ENCODE data around the gene PLCXD1. TPM values are rescaled to one million over a fixed set of nuclear protein-coding genes. Genes with fewer than 3 reads are reported as not detected.
"Not testable (repeated sequence)": the region's sequence is repeated elsewhere in the genome, so short reads cannot be mapped to it uniquely, and the experiment has no call there.

The PLCXD1 gene
- total RNA-seq, 1 donor from 2014 or later: 10.6 TPM

DNA sequence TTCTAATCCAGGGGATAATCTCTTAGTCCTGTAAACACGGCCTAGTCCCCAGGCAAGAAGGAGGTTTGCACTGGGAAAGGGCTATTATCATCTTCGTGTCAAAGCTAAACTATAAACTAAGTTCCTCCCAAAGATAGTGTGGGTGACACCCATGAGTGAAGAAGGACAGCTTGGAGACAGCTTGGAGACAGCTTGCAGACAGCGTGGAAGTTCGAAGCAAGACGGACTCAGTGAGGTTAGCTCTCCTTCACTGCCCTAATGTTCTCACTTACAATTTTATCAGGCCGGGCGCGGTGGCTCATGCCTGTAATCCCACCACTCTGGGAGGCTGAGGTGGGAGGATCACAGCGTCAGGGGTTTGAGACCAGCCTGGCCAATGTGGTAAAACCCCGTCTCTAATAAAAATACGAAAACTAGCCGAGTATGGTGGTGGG is 19.2 kb upstream of the PLCXD1 start:
- no peak for DNase-seq (ENCODE audit: extremely low read depth, low read depth, low spot score)

DNA sequence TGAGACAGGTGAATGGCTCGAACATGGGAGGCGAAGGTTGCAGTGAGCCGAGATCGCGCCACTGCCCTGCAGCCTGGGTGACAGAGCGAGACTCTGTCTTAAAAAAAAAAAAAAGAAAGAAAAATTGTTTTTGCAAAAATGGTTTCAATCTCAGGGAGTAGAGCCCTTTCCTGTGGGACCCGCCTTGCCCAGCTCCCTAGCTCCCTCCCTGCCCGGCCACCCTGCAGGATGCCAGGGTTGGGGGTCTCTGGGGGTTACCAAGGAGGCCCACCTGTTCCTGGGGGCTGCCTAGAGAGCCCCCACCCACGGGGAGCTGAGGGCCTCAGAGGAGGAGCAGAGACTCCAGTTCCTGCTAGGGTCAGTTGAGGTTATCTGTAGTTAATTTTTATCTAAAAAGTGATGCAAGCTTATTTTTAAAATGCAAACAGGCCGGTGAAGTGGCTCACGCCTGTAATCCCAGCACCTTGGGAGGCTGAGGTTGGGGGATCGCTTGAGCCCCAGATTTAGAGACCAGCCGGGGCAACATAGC is 18.7 kb upstream of the PLCXD1 start:
- DNase-seq (ENCODE audit: extremely low read depth, low read depth, low spot score): no peak

DNA sequence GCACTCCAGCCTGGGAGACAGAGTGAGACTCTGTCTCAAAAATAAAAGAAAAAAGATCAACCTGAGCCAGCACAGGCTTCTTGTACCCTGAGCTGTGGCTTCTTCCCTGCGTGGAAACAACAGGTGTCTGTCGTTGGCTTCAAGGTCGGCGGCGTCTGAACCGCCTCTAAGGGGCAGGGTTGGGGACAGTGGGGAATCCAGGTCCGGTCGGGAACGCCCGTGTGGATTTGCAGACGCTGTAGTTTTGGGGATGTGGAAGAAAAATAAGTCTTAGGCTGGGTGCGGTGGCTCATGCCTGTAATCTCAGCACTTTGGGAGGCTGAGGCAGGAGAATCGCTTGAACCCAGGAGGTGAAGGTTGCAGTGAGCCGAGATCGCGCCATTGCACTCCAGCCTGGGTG is 17.2 kb upstream of the PLCXD1 start:
- DNase-seq (ENCODE audit: extremely low read depth, low read depth, low spot score): not testable (repeated sequence)

DNA sequence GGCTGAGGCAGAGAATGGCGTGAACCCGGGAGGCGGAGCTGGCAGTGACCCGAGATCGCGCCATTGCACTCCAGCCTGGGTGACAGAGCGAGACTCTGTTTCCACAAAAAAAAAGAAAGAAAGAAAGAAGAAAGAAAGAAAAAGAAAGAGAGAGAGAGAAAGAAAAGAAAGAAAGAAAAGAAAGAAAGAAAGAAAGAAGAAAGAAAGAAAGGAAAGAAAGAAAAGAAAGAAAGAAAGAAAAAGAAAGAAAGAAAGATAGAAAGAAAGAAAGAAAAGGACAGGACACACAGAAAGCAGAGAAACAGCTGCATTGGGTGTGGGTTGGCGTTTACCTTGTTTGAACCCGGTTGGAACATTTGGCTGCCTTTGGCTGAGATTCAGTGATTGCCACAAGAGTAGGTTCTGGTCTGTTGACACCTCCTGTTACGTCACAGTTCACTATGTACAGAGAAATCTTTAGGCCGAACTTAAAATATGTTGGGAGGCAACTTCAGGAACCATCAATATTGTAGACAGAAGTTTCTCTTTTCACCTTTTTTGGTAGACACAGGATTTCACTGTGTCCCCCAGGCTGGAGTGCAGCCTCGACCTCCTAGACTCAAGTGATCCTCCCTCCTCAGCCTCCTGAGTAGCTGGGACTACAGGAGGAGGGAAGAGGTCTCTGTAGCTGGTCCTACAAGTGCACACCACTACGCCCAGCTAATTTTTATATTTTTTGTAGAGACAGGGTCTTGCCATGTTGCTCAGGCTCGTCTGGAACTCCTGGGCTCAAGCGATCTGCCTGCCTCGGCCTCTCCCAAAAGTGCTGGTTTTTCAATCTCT is 16.3 kb upstream of the PLCXD1 start:
- no peak for DNase-seq (ENCODE audit: extremely low read depth, low read depth, low spot score)

DNA sequence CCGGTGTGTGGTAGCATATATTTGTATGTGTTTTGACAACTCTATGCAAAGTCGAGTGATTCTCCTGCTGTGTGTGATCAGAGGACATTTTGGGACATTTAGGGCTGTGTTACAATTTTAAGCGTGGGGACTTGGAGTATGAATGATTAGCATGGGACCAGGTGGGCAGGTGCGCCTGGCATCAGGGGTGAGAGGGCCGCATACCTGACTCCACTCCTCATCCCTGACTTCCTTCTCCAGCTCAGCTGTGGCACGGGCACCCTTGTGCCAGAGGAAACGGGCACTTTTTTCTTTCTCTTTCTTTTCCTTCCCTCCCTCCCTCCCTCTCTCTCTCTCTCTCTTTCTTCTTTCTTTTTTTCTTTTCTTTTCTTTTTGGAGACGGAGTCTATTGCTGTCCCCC is 15.7 kb upstream of the PLCXD1 start:
- DNase-seq (ENCODE audit: extremely low read depth, low read depth, low spot score): no peak

DNA sequence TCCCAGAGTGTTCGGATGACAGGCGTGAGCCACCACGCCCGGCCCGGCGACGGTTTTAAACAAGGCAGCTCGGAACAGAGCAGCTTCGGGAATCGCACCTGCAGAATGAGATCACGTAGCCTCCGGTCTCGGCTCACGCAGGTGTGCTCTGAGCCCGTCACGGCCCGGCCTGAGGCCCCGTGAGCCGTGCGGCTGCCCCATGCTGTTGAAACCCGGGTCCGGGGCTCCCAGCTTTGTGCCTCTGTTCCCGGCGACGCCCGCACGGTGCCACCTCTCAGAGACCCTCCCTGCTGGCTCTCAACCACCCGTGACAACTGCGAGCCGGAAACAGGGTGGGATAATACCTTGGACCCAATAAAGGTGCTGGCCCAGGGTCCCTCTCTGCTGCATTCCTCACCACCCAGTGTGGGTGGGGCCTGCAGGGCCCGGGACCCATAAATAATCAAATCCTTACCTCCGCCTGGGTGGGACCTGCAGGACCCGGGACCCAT is 13.4 kb upstream of the PLCXD1 start:
- DNase-seq (ENCODE audit: extremely low read depth, low read depth, low spot score): no peak

DNA sequence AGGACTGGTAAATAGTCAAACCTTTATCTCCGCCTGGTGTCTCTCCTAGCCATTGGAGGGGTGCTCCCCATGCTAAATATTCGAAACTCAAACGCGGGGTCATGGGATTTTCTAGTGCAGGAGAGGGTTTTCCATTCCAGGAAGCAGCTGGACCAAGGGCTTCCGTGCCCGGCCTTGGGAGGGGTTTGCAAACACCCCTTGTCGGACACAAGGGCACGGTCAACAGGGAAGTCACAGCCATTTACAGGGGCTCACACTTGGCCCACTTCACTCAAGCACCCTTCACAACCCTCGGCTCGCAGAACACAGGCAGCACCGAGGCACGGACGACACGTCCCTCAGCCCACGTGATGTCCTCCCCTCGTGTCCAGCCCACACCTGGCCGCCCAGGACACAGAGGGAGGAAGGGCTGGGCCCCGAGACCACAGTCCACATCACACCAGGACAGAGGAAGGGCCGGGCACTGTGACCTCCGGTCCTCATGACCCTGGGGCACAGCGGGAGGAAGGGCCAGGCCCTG is 10.3 kb upstream of the PLCXD1 start:
- no peak for DNase-seq (ENCODE audit: extremely low read depth, low read depth, low spot score)

DNA sequence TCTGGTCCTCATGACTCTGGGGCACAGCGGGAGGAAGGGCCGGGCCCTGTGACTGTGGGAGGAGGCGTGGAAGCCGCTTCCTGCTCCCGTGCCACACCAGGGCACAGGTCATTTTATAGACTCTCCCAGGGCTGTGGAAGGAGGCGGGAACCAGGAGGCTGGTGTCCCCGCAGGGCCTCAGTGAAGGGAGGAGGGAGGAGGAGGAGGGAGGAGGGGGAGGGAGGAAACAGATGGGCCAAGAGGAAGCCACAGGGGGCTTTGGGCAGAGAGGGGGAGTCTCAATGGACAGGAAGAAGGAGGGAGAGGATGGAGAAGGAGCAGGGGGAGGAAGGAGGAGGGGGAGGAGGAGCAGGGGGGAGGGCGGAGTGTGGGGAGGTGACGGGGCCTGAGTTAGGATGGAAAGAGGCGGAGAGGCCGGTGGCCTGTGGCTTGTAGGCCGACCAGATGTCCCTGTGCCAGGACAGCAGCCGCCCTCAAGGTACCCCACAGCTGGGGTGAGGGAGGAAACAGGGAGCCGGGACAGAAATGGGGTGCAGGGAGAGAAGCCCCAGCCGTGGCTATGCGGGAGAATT is 6.2 kb upstream of the PLCXD1 start:
- no peak for DNase-seq (ENCODE audit: extremely low read depth, low read depth, low spot score)

DNA sequence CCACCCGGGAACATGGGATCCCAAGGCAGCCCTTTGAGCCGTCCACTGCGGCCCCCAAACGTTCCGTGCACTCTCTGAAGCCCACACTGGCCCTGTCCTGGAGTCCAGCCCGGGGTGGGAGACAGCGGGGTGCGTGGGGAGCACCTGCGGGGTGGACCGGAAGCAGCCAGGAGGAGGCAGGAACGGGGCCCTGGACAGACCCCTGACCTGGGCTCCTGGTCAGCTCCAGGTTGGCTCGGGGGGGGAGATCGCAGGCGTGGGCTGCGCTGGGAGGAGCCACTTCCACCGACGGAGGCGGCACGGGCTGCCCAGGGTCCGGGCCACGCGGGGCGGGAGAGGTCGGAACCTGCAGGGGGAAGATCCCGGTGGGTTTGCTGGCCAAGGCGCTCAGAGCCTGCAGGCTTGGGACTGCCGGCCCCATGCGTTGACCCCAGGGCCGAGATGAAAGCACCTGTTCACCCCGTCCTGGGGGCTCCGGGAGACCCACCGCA is 5.7 kb upstream of the PLCXD1 start:
- no peak for DNase-seq (ENCODE audit: extremely low read depth, low read depth, low spot score)

DNA sequence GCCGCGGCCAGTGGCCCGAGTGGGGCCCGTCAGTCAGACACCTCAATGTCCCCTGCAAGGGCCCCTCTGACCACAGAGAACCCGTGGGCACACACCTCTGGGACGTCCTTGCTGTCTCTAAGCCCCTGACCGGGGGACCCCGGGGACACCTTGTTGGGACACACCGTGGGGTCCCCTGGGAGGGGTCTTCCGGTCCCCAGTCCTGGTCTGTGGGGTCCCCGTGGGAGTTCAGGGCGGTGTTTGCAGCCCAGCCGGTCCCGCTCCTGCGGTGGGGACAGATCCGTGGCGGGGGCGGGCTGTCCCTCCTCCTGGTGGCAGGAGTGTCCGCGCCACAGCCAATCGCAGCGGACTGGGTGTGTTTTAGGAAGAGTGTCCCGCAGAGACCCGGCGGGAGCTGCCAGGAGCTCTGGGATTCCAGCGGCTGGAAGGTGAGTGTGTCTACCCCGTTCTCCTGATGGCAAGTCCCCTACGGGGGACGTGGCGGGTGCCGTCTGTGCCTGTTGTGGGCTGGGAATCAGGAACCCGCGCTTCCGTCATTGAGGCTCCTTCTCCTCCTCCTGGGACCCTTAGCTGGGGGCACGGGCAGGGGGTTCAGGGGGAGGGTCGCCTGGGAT is 5.1 kb upstream of the PLCXD1 start:
- no peak for DNase-seq (ENCODE audit: extremely low read depth, low read depth, low spot score)

DNA sequence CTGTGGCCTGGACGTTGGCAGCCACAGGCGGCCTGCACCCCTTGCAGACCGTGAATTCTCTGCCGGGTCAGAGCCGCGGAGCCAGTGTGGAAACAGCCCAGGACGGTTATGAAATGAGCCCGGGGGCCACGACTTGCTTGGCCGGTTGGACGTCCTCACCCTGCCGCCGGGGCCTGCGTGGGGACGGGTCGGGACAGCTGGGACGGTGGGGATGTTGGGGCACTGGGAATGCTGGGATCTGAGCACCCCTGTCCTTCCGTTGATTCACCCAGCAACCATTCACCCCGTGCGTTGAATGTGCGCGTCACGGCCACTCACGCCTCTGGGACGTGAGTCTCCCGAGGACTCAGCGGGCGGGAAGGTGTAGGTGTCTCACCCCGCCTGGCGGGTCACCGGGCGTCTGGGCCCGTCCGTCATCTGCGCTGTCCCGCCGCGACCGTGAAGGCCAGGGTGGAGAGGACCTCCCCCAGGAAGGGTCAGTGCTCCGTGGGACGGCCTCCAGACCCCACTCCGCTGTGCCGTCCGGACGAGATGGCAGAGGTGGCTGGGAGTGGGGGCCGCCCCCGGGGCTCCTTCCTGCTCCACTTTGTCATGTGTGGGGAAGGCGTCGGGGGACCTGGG is 4.5 kb upstream of the PLCXD1 start:
- no peak for DNase-seq (ENCODE audit: extremely low read depth, low read depth, low spot score)

DNA sequence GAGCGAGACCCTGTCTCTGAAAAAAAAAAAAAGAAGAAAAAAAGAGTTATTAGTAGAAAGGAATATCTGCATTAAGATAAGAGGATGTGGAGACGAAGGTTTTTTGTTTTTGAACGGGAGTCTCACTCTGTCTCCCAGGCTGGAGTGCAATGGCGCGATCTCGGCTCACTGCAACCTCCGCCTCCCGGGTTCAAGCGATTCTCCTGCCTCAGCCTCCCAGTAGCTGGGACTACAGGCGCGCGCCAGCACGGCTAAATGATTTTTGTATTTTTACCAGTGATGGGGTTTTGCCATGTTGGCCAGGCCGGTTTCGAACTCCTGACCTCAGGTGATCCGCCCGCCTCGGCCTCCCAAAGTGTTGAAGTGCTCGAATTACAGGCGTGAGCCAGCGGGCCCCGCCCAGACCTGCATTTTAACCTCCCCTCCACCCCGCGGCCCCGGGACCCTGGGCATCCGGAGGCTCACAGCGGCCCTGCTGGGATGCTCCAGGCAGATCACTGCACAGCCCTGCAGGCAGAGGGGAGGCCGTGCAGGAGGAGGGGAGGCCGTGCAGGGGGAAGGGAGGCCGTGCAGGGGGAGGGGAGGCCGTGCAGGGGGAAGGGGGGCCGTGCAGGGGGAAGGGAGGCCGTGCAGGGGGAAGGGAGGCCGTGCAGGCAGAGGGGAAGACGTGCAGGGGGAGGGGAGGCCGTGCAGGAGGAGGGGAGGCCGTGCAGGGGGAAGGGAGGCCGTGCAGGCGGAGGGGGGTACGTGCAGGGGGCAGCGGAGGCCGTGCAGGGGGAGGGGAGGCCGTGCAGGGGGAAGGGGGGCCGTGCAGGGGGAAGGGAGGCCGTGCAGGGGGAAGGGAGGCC is 1.2 kb upstream of the PLCXD1 start:
- not testable (repeated sequence) for DNase-seq (ENCODE audit: extremely low read depth, low read depth, low spot score)

DNA sequence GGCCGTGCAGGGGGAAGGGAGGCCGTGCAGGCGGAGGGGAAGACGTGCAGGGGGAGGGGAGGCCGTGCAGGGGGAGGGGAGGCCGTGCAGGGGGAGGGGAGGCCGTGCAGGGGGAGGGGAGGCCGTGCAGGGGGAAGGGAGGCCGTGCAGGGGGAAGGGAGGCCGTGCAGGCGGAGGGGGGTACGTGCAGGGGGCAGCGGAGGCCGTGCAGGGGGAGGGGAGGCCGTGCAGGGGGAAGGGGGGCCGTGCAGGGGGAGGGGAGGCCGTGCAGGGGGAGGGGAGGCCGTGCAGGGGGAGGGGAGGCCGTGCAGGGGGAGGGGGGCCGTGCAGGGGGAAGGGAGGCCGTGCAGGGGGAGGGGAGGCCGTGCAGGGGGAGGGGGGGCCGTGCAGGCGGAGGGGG is 459 bp upstream of the PLCXD1 start:
- DNase-seq (ENCODE audit: extremely low read depth, low read depth, low spot score): not testable (repeated sequence)

DNA sequence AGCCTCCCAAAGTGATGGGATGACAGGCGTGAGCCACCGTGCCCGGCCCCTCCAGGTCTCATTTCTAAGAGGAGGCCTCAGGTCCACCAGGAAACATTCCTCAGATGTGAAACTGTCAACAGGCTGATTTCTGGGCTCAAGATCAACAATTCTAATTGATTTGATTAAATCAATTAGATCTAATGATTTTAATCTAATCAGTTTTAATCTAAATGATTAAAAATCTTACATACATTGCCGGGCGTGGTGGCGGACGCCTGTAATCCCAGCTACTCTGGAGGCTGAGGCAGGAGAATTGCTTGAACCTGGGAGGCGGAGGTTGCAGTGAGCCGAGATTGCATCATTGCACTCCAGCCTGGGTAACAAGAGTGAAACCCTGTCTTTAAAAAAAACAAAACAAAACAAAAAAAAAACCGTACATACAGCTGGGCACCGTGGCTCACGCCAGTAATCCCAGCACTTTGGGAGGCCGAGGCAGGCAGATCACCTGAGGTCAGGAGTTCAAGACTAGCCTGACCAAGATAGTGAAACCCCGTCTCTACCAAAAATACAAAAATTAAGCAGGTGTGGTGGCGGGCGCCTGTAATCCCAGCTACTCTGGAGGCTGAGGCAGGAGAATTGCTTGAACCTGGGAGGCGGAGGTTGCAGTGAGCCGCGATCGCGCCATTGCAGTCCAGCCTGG is 960 bp downstream of the PLCXD1 start:
- DNase-seq (ENCODE audit: extremely low read depth, low read depth, low spot score): not testable (repeated sequence)

DNA sequence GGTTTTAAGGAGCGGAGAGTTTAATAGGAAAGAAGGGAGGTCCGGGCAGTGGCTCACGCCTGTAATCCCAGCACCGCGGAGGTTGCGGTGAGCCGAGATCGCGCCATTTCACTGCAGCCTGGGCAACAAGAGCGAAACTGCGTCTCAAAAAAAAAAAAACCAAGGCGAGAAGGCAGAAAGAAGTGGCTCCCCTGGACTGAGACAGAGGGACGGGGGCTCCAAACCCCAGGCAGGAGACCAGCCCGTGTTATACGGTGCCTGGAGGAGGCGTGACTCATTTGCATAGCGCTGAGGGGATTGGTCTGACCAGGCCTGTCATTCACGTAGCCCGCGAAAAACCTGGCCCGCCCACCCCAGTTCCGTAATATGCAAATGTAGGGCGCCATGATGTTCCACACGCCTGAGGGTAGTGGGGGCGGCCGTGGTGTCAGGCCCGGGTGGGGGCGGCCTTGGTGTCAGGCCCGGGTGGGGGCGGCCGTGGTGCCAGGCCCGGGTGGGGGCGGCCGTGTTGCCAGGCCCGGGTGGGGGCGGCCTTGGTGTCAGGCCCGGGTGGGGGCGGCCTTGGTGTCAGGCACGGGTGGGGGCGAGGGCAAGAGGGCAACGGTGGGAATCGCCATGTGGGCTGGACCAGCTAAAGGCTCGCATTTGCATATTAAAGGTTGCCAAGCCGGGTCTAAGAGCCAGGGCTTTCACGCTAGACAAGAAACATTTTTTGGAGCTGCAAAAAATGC is 2.1 kb downstream of the PLCXD1 start:
- peak; percentile 20 for DNase-seq (ENCODE audit: extremely low read depth, low read depth, low spot score)

DNA sequence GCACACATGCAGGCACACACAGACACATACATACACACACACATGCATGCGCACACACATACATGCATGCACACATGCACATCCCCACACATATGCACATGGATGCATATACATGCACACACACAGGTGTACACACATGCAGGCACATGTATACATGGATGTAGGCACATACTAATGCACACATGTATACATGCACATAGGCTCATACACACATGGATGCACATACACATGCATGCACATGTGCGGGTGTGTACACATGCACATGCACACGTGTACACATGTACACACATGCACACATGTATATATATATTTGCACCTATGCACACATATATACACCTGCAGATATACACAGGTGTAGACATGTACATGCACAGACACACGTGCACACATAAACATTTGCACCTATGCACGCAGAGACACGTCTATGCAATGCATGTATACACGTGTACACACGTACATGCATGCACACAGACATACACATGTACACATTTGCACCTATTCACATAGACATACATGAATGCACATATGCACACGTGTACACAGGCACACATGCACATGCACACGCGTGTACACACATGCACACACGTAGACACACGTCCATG is 4.0 kb downstream of the PLCXD1 start:
- DNase-seq (ENCODE audit: extremely low read depth, low read depth, low spot score): no peak

DNA sequence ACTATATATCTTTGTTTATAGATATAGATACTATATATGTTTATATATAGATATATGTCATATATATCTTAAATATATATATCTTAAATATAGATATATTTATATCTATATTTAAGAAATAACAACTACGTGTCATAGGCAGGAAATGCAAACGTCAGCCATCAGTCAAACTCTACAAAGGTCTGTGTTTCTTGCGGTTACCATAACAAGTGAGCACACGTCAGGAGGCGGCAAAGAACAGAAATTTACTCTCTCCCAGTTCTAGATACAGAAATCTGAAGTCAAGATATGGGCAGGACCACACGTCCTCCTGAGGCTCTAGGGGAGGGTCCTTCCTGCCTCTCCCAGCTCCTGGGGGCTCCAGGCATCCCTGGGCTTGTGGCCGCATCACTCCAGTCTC is 6.5 kb downstream of the PLCXD1 start:
- DNase-seq (ENCODE audit: extremely low read depth, low read depth, low spot score): no peak

DNA sequence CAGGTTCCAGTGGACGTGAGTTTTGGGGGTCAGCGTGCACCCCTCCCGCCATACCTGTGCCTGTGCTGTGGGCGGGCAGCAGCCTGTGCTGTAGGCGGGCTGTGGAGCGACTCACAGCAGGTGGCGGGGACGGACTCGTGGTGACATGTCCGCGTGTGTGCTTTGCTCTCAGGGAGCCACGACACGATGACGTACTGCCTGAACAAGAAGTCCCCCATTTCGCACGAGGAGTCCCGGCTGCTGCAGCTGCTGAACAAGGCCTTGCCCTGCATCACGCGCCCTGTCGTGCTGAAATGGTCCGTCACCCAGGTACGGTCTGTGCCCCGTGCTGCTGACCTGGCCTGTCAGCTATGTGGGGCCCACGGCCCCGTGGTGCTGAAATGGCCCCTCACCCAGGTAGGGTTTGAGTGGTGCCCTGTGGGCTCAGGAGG is 7.4 kb downstream of the PLCXD1 start:
- no peak for DNase-seq (ENCODE audit: extremely low read depth, low read depth, low spot score)

All from glomerular endothelial cell (primary cell).